ENCODE measurements around the gene ARHGAP30. TPM values are rescaled to one million over a fixed set of nuclear protein-coding genes. Genes with fewer than 3 reads are reported as not detected.

ARHGAP30 gene
- total RNA-seq, 1 experiment from 2014 or later: 0.12 TPM

DNA sequence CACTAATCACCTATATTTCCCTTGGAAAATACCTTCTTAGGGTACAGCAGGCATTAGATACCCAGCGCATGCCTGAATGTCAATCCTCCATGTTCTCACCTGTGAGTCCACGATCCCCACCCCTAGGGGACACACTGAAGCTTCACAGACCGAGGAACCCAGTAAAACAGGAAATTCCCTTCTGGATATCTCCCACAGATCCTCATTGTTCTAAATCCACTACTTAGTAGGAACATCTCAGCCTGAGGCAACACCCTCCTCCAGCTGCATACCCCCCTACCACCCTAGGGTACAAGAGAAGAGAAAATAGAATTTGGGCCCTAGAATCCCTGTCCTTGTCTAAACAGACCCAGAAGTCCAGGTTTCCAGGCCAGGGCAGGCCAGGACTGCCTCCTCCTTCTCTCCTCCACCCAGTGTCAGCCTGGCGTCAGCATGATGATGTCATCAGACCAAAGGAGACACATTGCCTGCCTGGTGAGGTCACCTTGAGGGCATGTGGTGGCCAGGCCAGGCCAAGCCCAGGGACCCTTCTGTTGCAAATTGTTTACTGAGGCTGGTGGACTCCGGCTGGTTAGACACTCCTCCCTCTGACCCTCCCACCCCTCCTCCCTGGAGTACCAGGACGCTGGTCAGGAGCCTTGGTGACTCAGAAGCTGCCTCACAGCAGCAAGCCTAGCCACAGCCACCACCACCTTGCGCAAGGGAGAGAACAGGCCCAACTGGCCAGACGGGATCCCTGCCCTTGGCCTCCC is 13.5 kb upstream of the ARHGAP30 start:
- Histone ChIP-seq H3K27ac (peak overlapping the region; percentile 49; the same call in 1 of the 2 replicates), H3K4me1 (peaks cover 30% of the 10 kb centered on the region), H3K9me3 (replicated peaks) (no peaks in the 10 kb centered on the region), H3K36me3 (no peaks in the 10 kb centered on the region), H3K27me3 (no peaks in the 10 kb centered on the region), H3K4me3 (no peak overlapping the region)
- DNase-seq: peak; percentile 56 to 70

- no peaks in the 10 kb centered on the region for H3K9me3 ChIP-seq (replicated peaks)
- no peak overlapping the region for H3K4me3 ChIP-seq
- H3K27me3 ChIP-seq: no peaks in the 10 kb centered on the region
- H3K36me3 ChIP-seq: no peaks in the 10 kb centered on the region
- peaks cover 30% of the 10 kb centered on the region for H3K4me1 ChIP-seq
- H3K27ac ChIP-seq: no peak overlapping the region
- no peak for DNase-seq
Measured at GRCh38 chr1:161082483-161082882, 12.8 kb upstream of the ARHGAP30 start.

DNA sequence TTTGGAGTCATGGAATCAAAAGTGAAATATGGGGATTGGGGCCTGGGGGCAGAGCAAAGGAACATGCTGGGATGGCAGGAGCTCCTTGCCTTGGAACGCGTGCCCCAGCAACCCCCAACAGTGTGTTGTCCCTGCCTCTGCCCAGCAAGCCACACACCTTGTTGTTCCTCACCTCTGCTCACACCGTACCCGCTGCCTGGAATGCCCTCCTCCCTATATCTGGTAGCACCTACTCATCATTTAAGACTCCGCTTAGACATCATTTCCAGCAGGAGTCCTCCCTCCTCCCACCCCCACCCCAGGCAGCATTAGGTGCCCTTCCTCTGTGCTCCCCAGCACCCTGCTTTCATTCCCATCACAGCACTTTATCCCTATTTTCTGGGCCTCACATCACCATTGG is 11.8 kb upstream of the ARHGAP30 start:
- peaks cover 30% of the 10 kb centered on the region for H3K4me1 ChIP-seq
- no peak overlapping the region for H3K4me3 ChIP-seq
- DNase-seq: no peak
- H3K36me3 ChIP-seq: no peaks in the 10 kb centered on the region
- H3K9me3 ChIP-seq (replicated peaks): no peaks in the 10 kb centered on the region
- H3K27me3 ChIP-seq: no peaks in the 10 kb centered on the region
- no peak overlapping the region for H3K27ac ChIP-seq

DNA sequence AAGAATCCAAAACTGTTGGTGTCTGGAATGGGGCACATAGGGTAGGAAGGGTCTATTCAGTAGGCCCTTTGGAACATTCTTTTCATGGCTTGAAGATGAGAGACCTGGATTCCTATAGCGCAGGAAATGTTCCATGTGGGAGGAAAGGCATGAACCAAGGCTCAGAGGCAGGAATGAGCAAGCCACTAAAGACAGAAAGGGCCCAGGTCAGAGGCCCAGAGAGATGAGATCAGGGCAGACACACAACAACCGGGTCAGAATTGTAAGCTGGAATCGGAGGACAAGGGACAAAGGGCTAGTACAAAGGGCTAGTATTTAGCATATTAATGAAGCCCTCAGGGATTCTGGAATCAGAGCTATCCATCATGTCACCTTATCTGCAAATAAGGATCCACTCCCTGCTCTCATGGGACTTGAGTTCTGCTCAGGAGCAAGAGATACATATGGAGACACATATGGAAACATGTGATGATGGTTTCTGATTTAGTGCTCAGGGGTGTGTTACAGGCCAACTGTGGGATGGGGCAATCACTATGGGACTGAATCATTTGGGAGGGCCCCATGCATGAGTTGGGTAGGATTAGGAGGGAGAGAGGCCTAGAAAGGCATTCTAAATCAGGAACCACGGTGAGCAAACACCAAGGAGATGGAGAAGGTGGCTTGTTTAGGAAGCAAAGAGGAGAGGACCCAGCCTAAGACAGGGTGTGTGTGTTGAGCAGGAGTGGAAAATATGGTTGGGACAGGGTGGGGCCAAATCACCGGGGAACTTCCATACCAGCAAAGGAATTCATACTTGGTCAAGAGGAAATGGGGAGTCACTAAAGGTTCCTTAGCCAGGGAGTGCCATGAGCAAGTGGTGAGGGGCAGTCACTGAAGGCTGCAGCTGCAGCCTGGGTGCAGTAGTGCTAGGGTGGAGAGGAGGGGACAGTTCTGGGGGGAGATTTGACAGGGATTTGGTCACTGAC is 11.0 kb upstream of the ARHGAP30 start:
- no peak for DNase-seq
- no peaks in the 10 kb centered on the region for H3K27me3 ChIP-seq
- no peak overlapping the region for H3K27ac ChIP-seq
- no peaks in the 10 kb centered on the region for H3K9me3 ChIP-seq (replicated peaks)
- no peak overlapping the region for H3K4me3 ChIP-seq
- H3K4me1 ChIP-seq: peaks cover 27% of the 10 kb centered on the region
- H3K36me3 ChIP-seq: no peaks in the 10 kb centered on the region

- H3K27ac ChIP-seq: no peak overlapping the region
- no peaks in the 10 kb centered on the region for H3K36me3 ChIP-seq
- H3K4me1 ChIP-seq: peaks cover 19% of the 10 kb centered on the region
- no peaks in the 10 kb centered on the region for H3K9me3 ChIP-seq (replicated peaks)
- H3K27me3 ChIP-seq: no peaks in the 10 kb centered on the region
- no peak overlapping the region for H3K4me3 ChIP-seq
- DNase-seq: no peak
Measured at GRCh38 chr1:161079436-161080110, 9.9 kb upstream of the ARHGAP30 start.

GRCh38 chr1:161077426-161077825 is 7.7 kb upstream of the ARHGAP30 start:
- Histone ChIP-seq H3K27me3 (no peaks in the 10 kb centered on the region), H3K27ac (no peak overlapping the region), H3K9me3 (replicated peaks) (no peaks in the 10 kb centered on the region), H3K4me1 (peaks cover 4% of the 10 kb centered on the region; the same call in 1 of the 2 replicates), H3K4me3 (no peak overlapping the region), H3K36me3 (no peaks in the 10 kb centered on the region)
- no peak for DNase-seq

DNA sequence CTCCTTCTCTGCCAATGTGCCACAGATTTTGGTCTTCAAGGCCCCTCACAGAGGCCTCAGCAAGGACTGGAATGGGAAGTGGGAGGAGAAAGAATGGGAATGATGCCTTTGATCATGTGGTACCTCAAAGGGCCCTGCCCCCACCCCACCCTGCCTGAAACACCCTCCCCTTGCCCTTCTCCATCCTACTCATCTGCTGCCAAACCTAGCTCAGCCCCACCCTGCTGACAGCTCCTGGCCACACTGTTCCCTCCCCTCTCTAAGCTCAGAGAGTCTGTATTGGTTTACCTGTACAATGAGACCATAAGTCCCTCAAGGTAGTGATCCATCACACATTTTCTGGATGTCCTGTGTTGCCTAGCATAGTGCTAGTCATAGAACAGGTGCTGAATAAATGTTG is 6.7 kb upstream of the ARHGAP30 start:
- DNase-seq: no peak
- H3K27ac ChIP-seq: no peak overlapping the region
- H3K9me3 ChIP-seq (replicated peaks): no peaks in the 10 kb centered on the region
- H3K4me3 ChIP-seq: no peak overlapping the region
- H3K36me3 ChIP-seq: no peaks in the 10 kb centered on the region
- peaks cover 4% of the 10 kb centered on the region; the same call in 1 of the 2 replicates for H3K4me1 ChIP-seq
- H3K27me3 ChIP-seq: no peaks in the 10 kb centered on the region

DNA sequence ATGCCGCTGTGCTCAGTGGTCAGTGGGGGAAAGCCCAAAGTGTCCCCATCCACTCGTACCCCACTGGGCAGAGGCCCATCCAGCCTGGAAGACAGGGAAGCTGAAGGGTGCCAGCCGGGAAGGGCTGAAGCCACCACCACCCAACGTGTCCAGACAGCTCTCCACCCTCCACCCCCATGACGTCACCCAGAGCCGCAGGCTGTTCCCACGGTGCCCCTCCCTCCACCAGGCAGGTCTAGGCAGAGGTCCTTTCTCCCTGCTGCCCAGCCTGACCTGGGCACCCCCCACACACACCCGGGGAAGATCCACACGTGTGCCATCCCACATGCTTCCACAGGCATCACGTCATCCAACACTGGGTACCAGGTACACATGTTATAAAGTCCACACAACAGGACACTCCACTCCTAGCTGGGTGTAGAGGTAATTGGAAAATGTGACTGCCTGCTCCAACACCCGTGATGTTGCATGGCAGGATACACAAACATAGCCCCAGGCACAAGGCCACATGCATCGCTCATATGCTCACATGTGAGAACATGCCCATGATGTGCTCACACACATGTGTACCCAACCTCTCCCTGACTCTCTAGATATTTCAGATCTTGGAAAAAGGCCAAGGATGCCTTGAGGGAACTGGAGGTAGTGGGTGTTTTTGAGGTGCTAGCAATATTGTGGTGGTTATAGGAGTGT is 5.1 kb upstream of the ARHGAP30 start:
- DNase-seq: peak; percentile 21 to 25
- peaks cover 4% of the 10 kb centered on the region; the same call in 1 of the 2 replicates for H3K4me1 ChIP-seq
- no peaks in the 10 kb centered on the region for H3K36me3 ChIP-seq
- H3K4me3 ChIP-seq: no peak overlapping the region
- H3K27ac ChIP-seq: no peak overlapping the region
- no peaks in the 10 kb centered on the region for H3K27me3 ChIP-seq
- no peaks in the 10 kb centered on the region for H3K9me3 ChIP-seq (replicated peaks)

GRCh38 chr1:161073474-161074121 is 3.9 kb upstream of the ARHGAP30 start:
- no peaks in the 10 kb centered on the region for H3K9me3 ChIP-seq (replicated peaks)
- H3K36me3 ChIP-seq: no peaks in the 10 kb centered on the region
- H3K4me1 ChIP-seq: peaks cover 4% of the 10 kb centered on the region; the same call in 1 of the 2 replicates
- H3K27me3 ChIP-seq: no peaks in the 10 kb centered on the region
- no peak overlapping the region for H3K4me3 ChIP-seq
- H3K27ac ChIP-seq: no peak overlapping the region
- no peak for DNase-seq

DNA sequence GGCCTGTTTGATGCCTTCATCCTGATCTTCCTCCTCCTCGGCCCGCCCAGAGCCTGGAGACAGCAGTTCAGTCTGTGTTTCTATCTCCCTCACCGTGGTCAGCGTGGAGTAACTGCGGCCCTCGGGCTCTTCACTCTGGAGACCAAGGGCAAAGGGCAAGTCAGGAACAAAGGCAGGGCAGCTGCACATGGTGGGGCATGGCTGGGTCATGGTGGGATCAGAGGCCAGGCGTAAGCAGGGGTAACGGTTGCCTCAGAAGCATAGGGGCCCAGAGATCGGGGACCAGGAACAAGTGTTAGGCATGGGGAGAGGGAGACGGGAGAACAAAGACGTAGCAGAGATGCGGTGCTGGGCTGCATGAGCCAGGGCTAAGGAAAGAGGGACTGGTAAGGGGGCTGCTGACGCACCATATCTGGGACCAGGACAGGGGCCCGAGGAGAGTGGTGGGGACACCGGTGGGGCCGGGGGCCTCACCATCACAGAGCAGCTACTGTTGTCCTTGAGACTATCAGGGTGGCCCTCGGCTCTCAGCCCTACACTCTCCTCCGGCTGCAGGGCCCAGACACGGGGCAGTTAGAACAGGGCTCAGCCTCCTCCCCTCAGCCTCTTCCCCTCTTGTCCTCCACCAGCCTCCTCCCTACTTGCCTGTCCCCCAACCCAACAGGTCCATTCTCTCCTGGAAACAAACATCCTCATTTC is 3.2 kb upstream of the ARHGAP30 start:
- no peaks in the 10 kb centered on the region for H3K27me3 ChIP-seq
- H3K4me3 ChIP-seq: no peak overlapping the region
- no peaks in the 10 kb centered on the region for H3K36me3 ChIP-seq
- H3K9me3 ChIP-seq (replicated peaks): no peaks in the 10 kb centered on the region
- no peak overlapping the region for H3K27ac ChIP-seq
- no peak for DNase-seq
- H3K4me1 ChIP-seq: peaks cover 4% of the 10 kb centered on the region; the same call in 1 of the 2 replicates

GRCh38 chr1:161071886-161072371 is 2.2 kb upstream of the ARHGAP30 start:
- no peaks in the 10 kb centered on the region for H3K27me3 ChIP-seq
- peak; percentile 47 for DNase-seq
- no peak overlapping the region for H3K27ac ChIP-seq
- H3K4me1 ChIP-seq: peaks cover 4% of the 10 kb centered on the region; the same call in 1 of the 2 replicates
- H3K9me3 ChIP-seq (replicated peaks): no peaks in the 10 kb centered on the region
- H3K4me3 ChIP-seq: no peak overlapping the region
- no peaks in the 10 kb centered on the region for H3K36me3 ChIP-seq

- no peaks in the 10 kb centered on the region for H3K9me3 ChIP-seq (replicated peaks)
- no peaks in the 10 kb centered on the region for H3K36me3 ChIP-seq
- H3K4me3 ChIP-seq: no peak overlapping the region
- DNase-seq: no peak
- H3K27me3 ChIP-seq: no peaks in the 10 kb centered on the region
- no peak overlapping the region for H3K27ac ChIP-seq
- peaks cover 4% of the 10 kb centered on the region; the same call in 1 of the 2 replicates for H3K4me1 ChIP-seq
Measured at GRCh38 chr1:161070761-161071160, 1.1 kb upstream of the ARHGAP30 start.

DNA sequence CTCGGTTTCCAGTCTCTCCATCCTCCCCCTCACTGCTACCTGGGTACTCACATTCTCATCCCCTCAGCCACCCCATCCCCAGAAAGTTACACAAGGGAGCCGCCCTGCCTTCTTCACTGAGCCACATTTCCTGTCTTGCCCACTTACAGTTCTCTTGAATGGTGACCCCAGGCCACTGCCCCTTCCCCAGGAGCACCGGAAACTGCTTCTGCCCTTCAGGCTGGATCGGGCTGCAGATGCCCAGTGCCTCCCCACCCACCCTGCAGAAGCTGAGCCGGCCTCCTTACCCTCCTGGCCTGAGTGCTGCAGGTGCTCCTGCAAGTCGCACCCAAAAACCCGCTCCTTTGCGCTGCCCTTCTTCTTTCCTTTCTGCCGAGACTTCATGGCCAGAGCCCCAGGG is 450 bp downstream of the ARHGAP30 start:
- H3K4me1 ChIP-seq: no peaks in the 10 kb centered on the region
- no peaks in the 10 kb centered on the region for H3K9me3 ChIP-seq (replicated peaks)
- no peaks in the 10 kb centered on the region for H3K27me3 ChIP-seq
- H3K36me3 ChIP-seq: no peaks in the 10 kb centered on the region
- no peak overlapping the region for H3K4me3 ChIP-seq
- no peak overlapping the region for H3K27ac ChIP-seq
- DNase-seq: no peak

All from SJCRH30 (cell line).